ENCODE data around the gene PRDM16. TPM values are rescaled to one million over a fixed set of nuclear protein-coding genes. Genes with fewer than 3 reads are reported as not detected.

Gene PRDM16
- total RNA-seq, 1 donor from 2014 or later = 17.7 TPM

- DNase-seq (no peak), ATAC-seq (no peak)
- intact Hi-C loops (cut with micrococcal nuclease) = no loop called here
Measured at GRCh38 chr1:3128431-3129132, 59.6 kb downstream of the PRDM16 start.

- intact Hi-C loops (cut with micrococcal nuclease) = no loop called here
- DNase-seq = no peak
- no peak for ATAC-seq
Measured at GRCh38 chr1:3129133-3129490, 60.1 kb downstream of the PRDM16 start.

GRCh38 chr1:3130268-3130667, 61.3 kb downstream of the PRDM16 start:
- intact Hi-C loops (cut with micrococcal nuclease) = no loop called here
- DNase-seq = no peak
- no peak for ATAC-seq

GRCh38 chr1:3132660-3133059, 63.7 kb downstream of the PRDM16 start:
- no peak for ATAC-seq

GRCh38 chr1:3133686-3134085, 64.7 kb downstream of the PRDM16 start:
- ATAC-seq = no peak
- intact Hi-C loops (cut with micrococcal nuclease) = no loop called here
- DNase-seq = no peak

More at GRCh38 chr1:3132660-3133059, 63.7 kb downstream of the PRDM16 start:
- DNase-seq = no peak
- intact Hi-C loops (cut with micrococcal nuclease) = no loop called here

GRCh38 chr1:3134381-3135072, 65.5 kb downstream of the PRDM16 start:
- DNase-seq = no peak
- intact Hi-C loops (cut with micrococcal nuclease) = no loop called here
- ATAC-seq = no peak

- DNase-seq = no peak
- ATAC-seq = peak; percentile 10
- intact Hi-C loops (cut with micrococcal nuclease) = no loop called here
Measured at GRCh38 chr1:3135073-3135702, 66.2 kb downstream of the PRDM16 start.

GRCh38 chr1:3135744-3136455, 66.9 kb downstream of the PRDM16 start:
- no peak for ATAC-seq
- no peak for DNase-seq
- intact Hi-C loops (cut with micrococcal nuclease) = no loop called here

GRCh38 chr1:3136532-3136931, 67.5 kb downstream of the PRDM16 start:
- ATAC-seq = no peak
- no peak for DNase-seq
- intact Hi-C loops (cut with micrococcal nuclease) = no loop called here

GRCh38 chr1:3137111-3138100, 68.4 kb downstream of the PRDM16 start:
- ATAC-seq (peak; percentile 66), DNase-seq (no peak)
- intact Hi-C loops (cut with micrococcal nuclease) = no loop called here

GRCh38 chr1:3138623-3139151, 69.7 kb downstream of the PRDM16 start:
- no peak for DNase-seq
- intact Hi-C loops (cut with micrococcal nuclease) = no loop called here
- no peak for ATAC-seq

GRCh38 chr1:3139451-3139852, 70.4 kb downstream of the PRDM16 start:
- intact Hi-C loops (cut with micrococcal nuclease) = no loop called here
- DNase-seq (no peak), ATAC-seq (peak; percentile 24)

- intact Hi-C loops (cut with micrococcal nuclease) = no loop called here
- no peak for DNase-seq
- ATAC-seq = peak; percentile 23
Measured at GRCh38 chr1:3139871-3140361, 70.9 kb downstream of the PRDM16 start.

GRCh38 chr1:3140437-3140836, 71.4 kb downstream of the PRDM16 start:
- intact Hi-C loops (cut with micrococcal nuclease) = no loop called here
- ATAC-seq (no peak), DNase-seq (no peak)

- DNase-seq (no peak), ATAC-seq (no peak)
- intact Hi-C loops (cut with micrococcal nuclease) = no loop called here
Measured at GRCh38 chr1:3141129-3141528, 72.1 kb downstream of the PRDM16 start.

- intact Hi-C loops (cut with micrococcal nuclease) = no loop called here
- no peak for ATAC-seq
- DNase-seq = no peak
Measured at GRCh38 chr1:3141836-3142235, 72.8 kb downstream of the PRDM16 start.

- ATAC-seq = no peak
Measured at GRCh38 chr1:3142236-3142635, 73.2 kb downstream of the PRDM16 start.

GRCh38 chr1:3142751-3143150, 73.7 kb downstream of the PRDM16 start:
- DNase-seq (no peak), ATAC-seq (no peak)
- intact Hi-C loops (cut with micrococcal nuclease) = no loop called here

More at GRCh38 chr1:3142236-3142635, 73.2 kb downstream of the PRDM16 start:
- no peak for DNase-seq
- intact Hi-C loops (cut with micrococcal nuclease) = no loop called here

All from left ventricle myocardium superior (tissue), 1 donor.